Mucosa of descending colon (tissue), 3 donors: ENCODE results near the gene BHLHE23. TPM values are rescaled to one million over a fixed set of nuclear protein-coding genes. Genes with fewer than 3 reads are reported as not detected.

ENCODE experiments used
- ATAC-seq: fragments of 200-7000 bp; cut with Tn5 transposase; one replicate; pipeline ENCODE4 v1.9.1; 2020; ENCODE audit warnings: mild to moderate bottlenecking, moderate library complexity
- DNase-seq, 3 donors: peaks; one replicate each; pipeline ENCODE4 v3.0.0-alpha.2; 2020
- H3K36me3 ChIP-seq: fragments of 200-600 bp; one replicate; pipeline ENCODE4 v1.8.0; 2021; ENCODE audit warnings: low read depth, mild to moderate bottlenecking
- H3K4me1 ChIP-seq: fragments of 200-600 bp; one replicate; pipeline ENCODE4 v1.8.0; 2021; ENCODE audit warnings: low read depth, mild to moderate bottlenecking
- H3K4me3 ChIP-seq: fragments of 200-600 bp; one replicate; pipeline ENCODE4 v1.8.0; 2021; ENCODE audit warnings: mild to moderate bottlenecking
- H3K9me3 ChIP-seq: fragments of 200-600 bp; one replicate; pipeline ENCODE4 v1.8.0; 2021; ENCODE audit warnings: mild to moderate bottlenecking
- intact Hi-C, 2 donors: fragments of 100-400 bp; cut with DNase I in 1 of 2; cut with micrococcal nuclease in 1 of 2; formaldehyde crosslinking; loops; one replicate each; pipeline versions ENCODE4 v1.11.0 to v1.11.1; 2022; cut with DNase I, micrococcal nuclease
- total RNA-seq, 3 donors: library from RNA; stranded (reverse); fragmentation: NEBNext Ultra II Directional in 2 of 3; extraction: Animal tissue kit (Norgen Biotek cat#: 25700) in 2 of 3; gene quantifications; one replicate each; pipeline versions ENCODE4 v1.2.1 to v1.2.4, GENCODE V29; 2021 to 2023
- TF ChIP-seq, protein P1 (sequence below): fragments of 200-600 bp; IDR thresholded peaks from one replicate; pipeline ENCODE4 v1.8.0; 2022; ENCODE audit warnings: antibody characterized with exemption, mild to moderate bottlenecking
- donor health status: DM: no; HTN: no; CAD: no; lungs with moderate emphysema.
- donor health status: DM: no; HTN: no; CAD: no.
- donor health status: DM: no; HTN: yes; CAD: no.

Gene BHLHE23
- total RNA-seq, 3 donors from 2014 or later, result not detected

DNA sequence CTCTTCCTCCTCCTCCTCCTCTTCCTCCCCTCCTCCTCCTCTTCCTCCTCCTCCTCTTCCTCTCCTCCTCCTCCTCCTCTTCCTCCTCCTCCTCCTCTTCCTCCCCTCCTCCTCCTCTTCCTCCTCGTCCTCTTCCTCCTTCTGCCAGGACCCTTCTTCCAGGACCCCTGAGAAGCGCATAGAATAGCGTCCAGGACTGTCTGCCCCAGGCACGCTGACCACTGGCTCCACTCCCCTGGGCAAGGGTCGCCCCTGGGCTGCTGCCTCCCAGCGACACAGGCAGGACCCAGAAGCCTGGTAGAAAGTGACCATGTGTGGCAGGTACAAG lies 42.4 kb upstream of the BHLHE23 start:
- ATAC-seq (no peak), DNase-seq (no peak)
- H3K36me3 ChIP-seq, result no peaks in the 10 kb centered on the region
- no peak overlapping the region for H3K4me3 ChIP-seq
- TF ChIP-seq, protein P1, sequence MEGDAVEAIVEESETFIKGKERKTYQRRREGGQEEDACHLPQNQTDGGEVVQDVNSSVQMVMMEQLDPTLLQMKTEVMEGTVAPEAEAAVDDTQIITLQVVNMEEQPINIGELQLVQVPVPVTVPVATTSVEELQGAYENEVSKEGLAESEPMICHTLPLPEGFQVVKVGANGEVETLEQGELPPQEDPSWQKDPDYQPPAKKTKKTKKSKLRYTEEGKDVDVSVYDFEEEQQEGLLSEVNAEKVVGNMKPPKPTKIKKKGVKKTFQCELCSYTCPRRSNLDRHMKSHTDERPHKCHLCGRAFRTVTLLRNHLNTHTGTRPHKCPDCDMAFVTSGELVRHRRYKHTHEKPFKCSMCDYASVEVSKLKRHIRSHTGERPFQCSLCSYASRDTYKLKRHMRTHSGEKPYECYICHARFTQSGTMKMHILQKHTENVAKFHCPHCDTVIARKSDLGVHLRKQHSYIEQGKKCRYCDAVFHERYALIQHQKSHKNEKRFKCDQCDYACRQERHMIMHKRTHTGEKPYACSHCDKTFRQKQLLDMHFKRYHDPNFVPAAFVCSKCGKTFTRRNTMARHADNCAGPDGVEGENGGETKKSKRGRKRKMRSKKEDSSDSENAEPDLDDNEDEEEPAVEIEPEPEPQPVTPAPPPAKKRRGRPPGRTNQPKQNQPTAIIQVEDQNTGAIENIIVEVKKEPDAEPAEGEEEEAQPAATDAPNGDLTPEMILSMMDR, result no peak
- no peaks in the 10 kb centered on the region for H3K4me1 ChIP-seq
- intact Hi-C loops, result no loop called here
- no peaks in the 10 kb centered on the region for H3K9me3 ChIP-seq

DNA sequence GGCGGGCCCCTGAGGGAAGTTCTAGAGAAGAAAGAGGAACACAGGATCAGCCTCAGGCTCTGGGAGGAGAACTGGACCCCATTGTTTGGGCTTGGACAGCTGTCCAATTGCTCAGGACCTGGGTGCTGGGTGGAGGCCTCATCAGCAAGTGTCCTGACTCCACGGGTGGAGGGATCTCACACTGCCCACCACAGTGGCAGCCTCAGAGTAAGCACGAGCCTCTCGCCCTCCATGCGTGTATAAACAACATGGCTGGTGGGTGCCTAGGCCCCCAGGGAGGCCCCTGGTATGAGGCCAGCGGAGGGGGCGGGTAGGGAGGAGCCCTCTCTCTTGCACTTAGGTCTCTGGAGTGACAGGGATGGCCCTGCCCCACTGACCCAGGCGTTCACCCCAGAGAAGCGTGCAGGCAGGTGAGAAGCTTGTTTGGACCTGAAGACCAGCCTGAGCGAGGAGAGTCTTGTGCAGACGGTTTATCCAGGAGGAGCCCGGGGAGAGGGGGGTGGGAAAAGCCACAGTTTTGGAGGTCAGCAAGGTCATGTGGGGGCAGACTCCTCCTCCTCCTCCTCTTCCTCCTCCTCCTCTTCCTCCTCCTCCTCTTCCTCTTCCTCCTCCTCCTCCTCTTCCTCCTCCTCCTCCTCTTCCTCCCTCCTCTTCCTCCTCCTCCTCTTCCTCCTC lies 41.9 kb upstream of the BHLHE23 start:
- DNase-seq, result peak in 1 of 3 donors; percentile 32
- no peaks in the 10 kb centered on the region for H3K36me3 ChIP-seq
- TF ChIP-seq, protein P1, result no peak
- no peak for ATAC-seq
- H3K4me1 ChIP-seq, result no peaks in the 10 kb centered on the region
- no peak overlapping the region for H3K4me3 ChIP-seq
- intact Hi-C loops, result no loop called here
- no peaks in the 10 kb centered on the region for H3K9me3 ChIP-seq

DNA sequence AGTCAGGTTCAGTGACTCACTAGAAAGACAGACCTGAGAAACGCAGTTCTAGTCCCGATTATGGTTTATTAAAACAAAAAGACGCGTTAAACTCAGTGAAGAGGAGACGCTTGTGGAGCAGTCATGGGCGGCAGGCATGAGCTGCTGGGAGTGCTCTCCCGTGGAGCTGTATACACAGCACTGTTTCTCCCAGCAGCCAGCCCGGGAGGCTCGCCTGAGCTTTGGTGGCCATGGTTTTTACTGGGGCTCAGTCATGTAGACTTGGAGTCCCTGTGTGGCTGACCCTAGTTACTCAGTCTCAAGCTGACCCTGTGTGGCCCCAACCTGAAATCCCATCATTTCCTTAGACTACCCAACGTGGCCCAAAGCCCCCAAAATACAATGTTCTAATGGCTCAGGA lies 41.2 kb upstream of the BHLHE23 start:
- TF ChIP-seq, protein P1, result no peak
- intact Hi-C loops, result no loop called here
- H3K4me3 ChIP-seq, result no peak overlapping the region
- ATAC-seq, result no peak
- DNase-seq, result peak in 1 of 3 donors; percentile 18
- H3K4me1 ChIP-seq, result no peaks in the 10 kb centered on the region
- H3K36me3 ChIP-seq, result no peaks in the 10 kb centered on the region
- no peaks in the 10 kb centered on the region for H3K9me3 ChIP-seq

DNA sequence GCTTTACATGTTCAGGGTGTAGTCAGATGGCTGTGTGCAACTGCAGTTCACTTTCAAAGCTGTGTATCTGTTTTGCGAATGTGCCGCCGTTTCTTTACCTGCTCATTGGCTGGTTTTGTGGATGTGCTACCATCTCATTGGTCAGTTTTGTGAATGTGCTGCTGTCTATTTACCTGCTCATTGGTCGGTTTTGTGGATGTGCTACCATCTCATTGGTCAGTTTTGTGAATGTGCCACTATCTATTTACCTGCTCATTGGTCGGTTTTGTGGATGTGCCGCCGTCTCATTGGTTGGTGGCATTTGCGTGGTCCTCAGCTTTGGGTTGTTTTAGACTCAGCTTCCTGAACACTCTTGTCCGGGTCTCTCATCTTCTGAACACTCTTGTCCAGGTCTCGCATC lies 40.5 kb upstream of the BHLHE23 start:
- intact Hi-C loops, result no loop called here
- H3K9me3 ChIP-seq, result no peaks in the 10 kb centered on the region
- DNase-seq (no peak), ATAC-seq (no peak)
- no peaks in the 10 kb centered on the region for H3K4me1 ChIP-seq
- TF ChIP-seq, protein P1, result no peak
- H3K4me3 ChIP-seq, result no peak overlapping the region
- no peaks in the 10 kb centered on the region for H3K36me3 ChIP-seq

DNA sequence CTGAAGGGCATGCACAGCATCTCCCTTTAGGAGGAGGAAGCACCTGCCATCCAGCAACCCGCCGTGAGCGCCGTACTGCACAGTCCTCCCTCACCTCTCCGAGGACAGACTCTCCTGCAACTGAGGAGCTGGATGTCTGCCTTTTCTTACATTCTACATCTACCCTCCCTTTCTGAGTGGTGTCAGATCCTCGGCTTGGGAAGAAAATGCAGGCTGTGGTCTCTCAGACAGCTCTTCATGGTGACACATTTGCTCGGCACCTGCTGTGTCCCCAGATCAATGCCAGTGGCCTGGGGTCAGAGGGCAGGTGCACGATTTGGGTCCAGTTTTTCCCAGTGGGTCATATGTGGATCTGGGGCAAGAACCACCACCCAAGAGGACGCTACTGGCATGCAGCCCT lies 40.1 kb upstream of the BHLHE23 start:
- H3K36me3 ChIP-seq, result no peaks in the 10 kb centered on the region
- intact Hi-C loops, result no loop called here
- H3K4me3 ChIP-seq, result no peak overlapping the region
- ATAC-seq (no peak), DNase-seq (no peak)
- TF ChIP-seq, protein P1, result no peak
- H3K9me3 ChIP-seq, result no peaks in the 10 kb centered on the region
- no peaks in the 10 kb centered on the region for H3K4me1 ChIP-seq

DNA sequence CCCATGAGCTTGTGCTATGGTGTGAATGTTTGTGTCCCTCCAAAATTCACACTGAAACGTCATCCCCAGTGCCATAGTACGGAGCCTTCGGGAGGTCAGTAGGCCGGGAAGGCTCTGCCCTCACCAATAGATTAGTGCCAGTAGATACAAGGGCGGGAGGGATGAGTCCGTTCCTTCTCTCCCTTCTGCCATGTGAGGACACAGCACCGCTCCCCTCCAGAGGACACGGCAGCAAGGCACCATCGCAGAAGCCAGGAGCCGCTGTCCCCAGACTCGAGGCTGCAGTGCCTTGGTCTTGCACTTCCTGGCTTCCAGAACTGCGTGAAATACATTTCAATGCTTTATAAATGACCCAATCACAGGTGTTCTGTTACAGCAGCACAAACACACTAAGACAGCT lies 39.2 kb upstream of the BHLHE23 start:
- DNase-seq (peak in 1 of 3 donors; percentile 12), ATAC-seq (no peak)
- intact Hi-C loops, result no loop called here
- Histone ChIP-seq H3K4me1 (no peaks in the 10 kb centered on the region), H3K9me3 (no peaks in the 10 kb centered on the region), H3K4me3 (no peak overlapping the region), H3K36me3 (no peaks in the 10 kb centered on the region)
- TF ChIP-seq, protein P1, result no peak
